ENCODE data around the gene PXMP4. TPM values are rescaled to one million over a fixed set of nuclear protein-coding genes. Genes with fewer than 3 reads are reported as not detected.

Gene PXMP4
- total RNA-seq, 1 experiment from 2014 or later, result 18.7 TPM

- CTCF ChIA-PET, result no interaction called here
- no peak overlapping the region for H3K4me3 Mint-ChIP-seq (ENCODE audit: low read depth, unreplicated experiment)
Measured at GRCh38 chr20:33739493-33739892, 19.4 kb upstream of the PXMP4 start.

GRCh38 chr20:33736962-33737361 is 16.9 kb upstream of the PXMP4 start:
- Mint-ChIP-seq H3K27ac (ENCODE audit: unreplicated experiment) (peak overlapping the region; percentile 51), H3K4me1 (ENCODE audit: low read depth, unreplicated experiment) (peaks cover 29% of the 10 kb centered on the region), H3K27me3 (ENCODE audit: unreplicated experiment) (no peaks in the 10 kb centered on the region), H3K9me3 (ENCODE audit: low read depth, unreplicated experiment) (peaks cover 12% of the 10 kb centered on the region), H3K36me3 (ENCODE audit: insufficient read depth, unreplicated experiment) (peaks cover 27% of the 10 kb centered on the region), H3K4me3 (ENCODE audit: low read depth, unreplicated experiment) (no peak overlapping the region)
- TF ChIP-seq, protein P1, sequence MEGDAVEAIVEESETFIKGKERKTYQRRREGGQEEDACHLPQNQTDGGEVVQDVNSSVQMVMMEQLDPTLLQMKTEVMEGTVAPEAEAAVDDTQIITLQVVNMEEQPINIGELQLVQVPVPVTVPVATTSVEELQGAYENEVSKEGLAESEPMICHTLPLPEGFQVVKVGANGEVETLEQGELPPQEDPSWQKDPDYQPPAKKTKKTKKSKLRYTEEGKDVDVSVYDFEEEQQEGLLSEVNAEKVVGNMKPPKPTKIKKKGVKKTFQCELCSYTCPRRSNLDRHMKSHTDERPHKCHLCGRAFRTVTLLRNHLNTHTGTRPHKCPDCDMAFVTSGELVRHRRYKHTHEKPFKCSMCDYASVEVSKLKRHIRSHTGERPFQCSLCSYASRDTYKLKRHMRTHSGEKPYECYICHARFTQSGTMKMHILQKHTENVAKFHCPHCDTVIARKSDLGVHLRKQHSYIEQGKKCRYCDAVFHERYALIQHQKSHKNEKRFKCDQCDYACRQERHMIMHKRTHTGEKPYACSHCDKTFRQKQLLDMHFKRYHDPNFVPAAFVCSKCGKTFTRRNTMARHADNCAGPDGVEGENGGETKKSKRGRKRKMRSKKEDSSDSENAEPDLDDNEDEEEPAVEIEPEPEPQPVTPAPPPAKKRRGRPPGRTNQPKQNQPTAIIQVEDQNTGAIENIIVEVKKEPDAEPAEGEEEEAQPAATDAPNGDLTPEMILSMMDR (IDR thresholded peaks at IDR 0.05; ENCODE audit: unreplicated experiment), result no peak
- intact Hi-C loops (cut with micrococcal nuclease; ENCODE audit: unreplicated experiment), result no loop called here
- no TSS peak for BruUV-seq (replicated peaks)
- DNase-seq, result no peak
- CTCF ChIA-PET, result no interaction called here

More at GRCh38 chr20:33739493-33739892, 19.4 kb upstream of the PXMP4 start:
- Mint-ChIP-seq H3K36me3 (ENCODE audit: insufficient read depth, unreplicated experiment) (peaks cover 12% of the 10 kb centered on the region), H3K27me3 (ENCODE audit: unreplicated experiment) (no peaks in the 10 kb centered on the region), H3K4me1 (ENCODE audit: low read depth, unreplicated experiment) (peaks cover 19% of the 10 kb centered on the region), H3K9me3 (ENCODE audit: low read depth, unreplicated experiment) (peaks cover 12% of the 10 kb centered on the region), H3K27ac (ENCODE audit: unreplicated experiment) (no peak overlapping the region)
- intact Hi-C loops (cut with micrococcal nuclease; ENCODE audit: unreplicated experiment), result no loop called here
- DNase-seq, result no peak
- TF ChIP-seq, protein P1 (IDR thresholded peaks at IDR 0.05; ENCODE audit: unreplicated experiment), result no peak
- no TSS peak for BruUV-seq (replicated peaks)

DNA sequence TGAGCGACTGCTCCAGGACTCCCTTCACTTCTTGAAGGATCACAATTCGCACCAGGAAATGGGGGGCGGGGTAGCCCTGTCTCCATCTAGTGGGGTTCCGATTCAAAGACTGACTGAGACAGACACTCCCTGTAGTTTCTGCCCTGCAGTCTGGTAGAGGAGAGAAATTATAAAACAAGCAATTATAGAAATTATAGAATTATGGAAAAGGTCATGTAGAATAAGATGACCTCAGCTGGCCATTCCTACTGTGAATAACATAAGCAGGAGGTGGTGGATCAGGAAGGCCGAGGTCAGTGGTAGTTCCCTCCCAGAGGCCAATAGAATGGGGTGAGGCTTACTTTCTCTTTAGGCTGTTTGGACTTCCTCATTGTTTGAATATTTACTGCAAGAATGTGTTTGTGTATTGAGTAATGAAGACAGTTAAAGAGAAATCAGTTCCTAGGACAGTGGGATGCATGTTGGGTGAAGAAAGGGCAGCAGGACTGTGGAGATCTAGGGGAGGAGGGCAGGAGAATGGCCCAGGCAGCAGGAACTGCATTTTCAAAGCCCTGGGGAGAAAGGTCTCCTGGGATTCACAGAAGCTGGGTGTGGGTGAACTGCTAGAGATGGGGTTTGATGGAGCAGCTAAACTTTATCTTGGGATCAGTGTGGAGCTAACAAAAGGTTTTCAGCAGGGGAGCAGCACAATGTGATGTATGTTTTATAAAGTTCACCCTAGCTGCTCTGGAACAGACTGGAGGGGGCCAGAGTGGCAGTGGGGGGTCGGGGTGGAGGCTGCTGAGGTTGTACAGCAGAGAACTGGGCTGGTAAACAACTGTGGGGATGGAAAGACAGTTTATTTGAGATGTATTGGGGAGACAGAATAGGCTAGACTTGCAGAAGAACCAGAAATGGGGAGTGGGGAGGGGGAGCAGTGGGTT is 13.8 kb upstream of the PXMP4 start:
- CTCF ChIA-PET, result interaction anchor here (0.7 to 1.8 kb wide), 7 partner anchors 10 to 336 kb away, joined by 3 to 13 read pairs (median 5); no protein-coding TSS in a partner anchor
- Mint-ChIP-seq H3K27ac (ENCODE audit: unreplicated experiment) (peak overlapping the region; percentile 76), H3K27me3 (ENCODE audit: unreplicated experiment) (no peaks in the 10 kb centered on the region), H3K4me3 (ENCODE audit: low read depth, unreplicated experiment) (peak overlapping the region; percentile 78), H3K36me3 (ENCODE audit: insufficient read depth, unreplicated experiment) (peaks cover 37% of the 10 kb centered on the region), H3K9me3 (ENCODE audit: low read depth, unreplicated experiment) (peaks cover 12% of the 10 kb centered on the region), H3K4me1 (ENCODE audit: low read depth, unreplicated experiment) (peaks cover 37% of the 10 kb centered on the region)
- peak; percentile 80 for DNase-seq
- no TSS peak for BruUV-seq (replicated peaks)
- intact Hi-C loops (cut with micrococcal nuclease; ENCODE audit: unreplicated experiment), result loop anchor here (2.0 to 5.0 kb wide), 4 partner anchors 45 to 183 kb away; partner anchors contain the start of gene ACTL10
- TF ChIP-seq, protein P1 (IDR thresholded peaks at IDR 0.05; ENCODE audit: unreplicated experiment), result no peak

GRCh38 chr20:33732166-33732970 is 12.3 kb upstream of the PXMP4 start:
- BruUV-seq (replicated peaks), result TSS peak; percentile 68
- intact Hi-C loops (cut with micrococcal nuclease; ENCODE audit: unreplicated experiment), result loop anchor here (2.0 to 5.0 kb wide), 4 partner anchors 46 to 185 kb away; partner anchors contain the start of gene ACTL10

More at GRCh38 chr20:33732166-33732970, 12.3 kb upstream of the PXMP4 start:
- H3K9me3 Mint-ChIP-seq (ENCODE audit: low read depth, unreplicated experiment), result peaks cover 8% of the 10 kb centered on the region
- H3K4me3 Mint-ChIP-seq (ENCODE audit: low read depth, unreplicated experiment), result peak overlapping the region; percentile 78
- peaks cover 37% of the 10 kb centered on the region for H3K36me3 Mint-ChIP-seq (ENCODE audit: insufficient read depth, unreplicated experiment)
- H3K4me1 Mint-ChIP-seq (ENCODE audit: low read depth, unreplicated experiment), result peaks cover 38% of the 10 kb centered on the region
- TF ChIP-seq, protein P1 (IDR thresholded peaks at IDR 0.05; ENCODE audit: unreplicated experiment), result no peak
- CTCF ChIA-PET, result interaction anchor here (0.5 to 1.8 kb wide), 14 partner anchors 11 to 551 kb away, joined by 3 to 13 read pairs (median 4); partner anchors contain the start of genes ACTL10, PXMP4 and RALY
- no peaks in the 10 kb centered on the region for H3K27me3 Mint-ChIP-seq (ENCODE audit: unreplicated experiment)
- peak; percentile 97 for DNase-seq
- H3K27ac Mint-ChIP-seq (ENCODE audit: unreplicated experiment), result peak overlapping the region; percentile 76

Data from Calu3 (cell line).